Neural progenitor cell (in vitro differentiated cells): ENCODE results near the gene OPRL1. TPM values are rescaled to one million over a fixed set of nuclear protein-coding genes. Genes with fewer than 3 reads are reported as not detected.

Experiments used
- DNase-seq: peaks from one replicate; pipeline ENCODE4 v3.0.0-alpha.2; 2016; ENCODE audit warnings: low spot score
- H2AFZ ChIP-seq: fragments of 200-600 bp; sonication (generic); replicated peaks from 2 replicates; pipeline ENCODE4 v1.6.1; 2016; ENCODE audit warnings: antibody characterized with exemption
- H3F3A ChIP-seq: fragments of 200-600 bp; sonication (generic); 2 replicates; pipeline ENCODE4 v1.6.1; 2016; ENCODE audit warnings: antibody characterized with exemption, low read depth
- H3K27ac ChIP-seq: fragments of 200-600 bp; sonication (generic); 2 replicates; pipeline ENCODE4 v1.5.1; 2016; ENCODE audit warnings: mild to moderate bottlenecking
- H3K27me3 ChIP-seq: fragments of 200-600 bp; sonication (generic); 2 replicates; pipeline ENCODE4 v1.6.1; 2016; ENCODE audit warnings: mild to moderate bottlenecking, moderate library complexity
- H3K36me3 ChIP-seq: fragments of 200-600 bp; sonication (generic); 2 replicates; pipeline ENCODE4 v1.5.1; 2016
- H3K4me1 ChIP-seq: fragments of 200-600 bp; sonication (generic); 2 replicates; pipeline ENCODE4 v1.6.1; 2016; ENCODE audit warnings: mixed run types
- H3K4me2 ChIP-seq: fragments of 200-600 bp; sonication (generic); 2 replicates; pipeline ENCODE4 v1.6.1; 2016
- H3K4me3 ChIP-seq: fragments of 200-600 bp; sonication (generic); 2 replicates; pipeline ENCODE4 v1.5.1; 2016
- H3K79me2 ChIP-seq: fragments of 200-600 bp; sonication (generic); 2 replicates; pipeline ENCODE4 v1.6.1; 2016; ENCODE audit warnings: low read depth
- H3K9ac ChIP-seq: fragments of 200-600 bp; sonication (generic); 2 replicates; pipeline ENCODE4 v1.6.1; 2016
- H3K9me3 ChIP-seq: fragments of 200-600 bp; sonication (generic); 2 replicates; pipeline ENCODE4 v1.5.1; 2016; ENCODE audit warnings: low read depth
- H4K20me1 ChIP-seq: fragments of 200-600 bp; sonication (generic); 2 replicates; pipeline ENCODE4 v1.6.1; 2016; ENCODE audit warnings: low read depth
- H3K27ac Mint-ChIP-seq: 3 replicates; pipeline ENCODE4 v1.8.0; 2021; ENCODE audit warnings: mixed read lengths
- H3K27me3 Mint-ChIP-seq: 2 replicates; pipeline ENCODE4 v1.8.0; 2022; ENCODE audit warnings: low read depth, mild to moderate bottlenecking, inconsistent platforms, moderate library complexity, mixed read lengths; ENCODE audit not compliant: insufficient read depth
- H3K36me3 Mint-ChIP-seq: 3 replicates; pipeline ENCODE4 v1.8.0; 2021; ENCODE audit warnings: mixed read lengths
- H3K4me1 Mint-ChIP-seq: 3 replicates; pipeline ENCODE4 v1.8.0; 2021; ENCODE audit warnings: mixed read lengths
- H3K4me3 Mint-ChIP-seq: 3 replicates; pipeline ENCODE4 v1.8.0; 2021; ENCODE audit warnings: mild to moderate bottlenecking, moderate library complexity, mixed read lengths
- H3K9me3 Mint-ChIP-seq: 3 replicates; pipeline ENCODE4 v1.8.0; 2020; ENCODE audit warnings: mixed read lengths
- CTCF ChIP-seq: fragments of 200-600 bp; sonication (generic); IDR thresholded peaks from 2 replicates; pipeline ENCODE4 v1.5.1; 2017; ENCODE audit warnings: antibody characterized with exemption, mild to moderate bottlenecking
- EZH2 ChIP-seq: fragments of 200-600 bp; sonication (generic); IDR thresholded peaks from 2 replicates; pipeline ENCODE4 v1.6.1; 2017; ENCODE audit warnings: antibody characterized with exemption, mild to moderate bottlenecking, moderate library complexity
- EZH2phosphoT487 ChIP-seq: fragments of 200-600 bp; sonication (generic); IDR thresholded peaks from 2 replicates; pipeline ENCODE4 v1.6.1; 2017; ENCODE audit warnings: antibody characterized with exemption
- total RNA-seq: library from RNA; depleted of rRNA; stranded (reverse); fragments of >200 nt; gene quantifications from 2 replicates; pipeline ENCODE4 v1.2.3, GENCODE V29; 2015; ENCODE audit warnings: low replicate concordance

Gene OPRL1
- total RNA-seq, 1 donor from 2014 or later = 1.3 TPM

GRCh38 chr20:64065974-64066343 lies 13.9 kb upstream of the OPRL1 start:
- peaks cover 7% of the 10 kb centered on the region for H3K4me1 ChIP-seq
- peaks cover 4% of the 10 kb centered on the region for H3F3A ChIP-seq
- H3K27ac Mint-ChIP-seq = no peak overlapping the region
- H3K27me3 Mint-ChIP-seq = peaks cover 4% of the 10 kb centered on the region
- H3K9me3 Mint-ChIP-seq = no peaks in the 10 kb centered on the region
- no peak overlapping the region for H3K4me2 ChIP-seq
- H4K20me1 ChIP-seq = peaks cover 35% of the 10 kb centered on the region
- DNase-seq = no peak
- H2AFZ ChIP-seq = no peak overlapping the region
- H3K27me3 ChIP-seq = no peaks in the 10 kb centered on the region
- peaks cover 25% of the 10 kb centered on the region for H3K4me1 Mint-ChIP-seq
- no peaks in the 10 kb centered on the region for H3K9me3 ChIP-seq
- no peaks in the 10 kb centered on the region for H3K36me3 Mint-ChIP-seq
- no peak overlapping the region for H3K27ac ChIP-seq
- no peaks in the 10 kb centered on the region for H3K36me3 ChIP-seq
- H3K9ac ChIP-seq = no peak overlapping the region
- H3K79me2 ChIP-seq = peaks cover 9% of the 10 kb centered on the region
- TF ChIP-seq EZH2 = no peak
- TF ChIP-seq CTCF = no peak
- no peak for TF ChIP-seq EZH2phosphoT487
- H3K4me3 ChIP-seq = no peak overlapping the region
- H3K4me3 Mint-ChIP-seq = peak overlapping the region; percentile 50

GRCh38 chr20:64067005-64067632 lies 12.8 kb upstream of the OPRL1 start:
- Histone ChIP-seq H3K27me3 (no peaks in the 10 kb centered on the region), H3F3A (peaks cover 4% of the 10 kb centered on the region), H3K27ac (no peak overlapping the region), H3K9me3 (no peaks in the 10 kb centered on the region), H4K20me1 (peaks cover 35% of the 10 kb centered on the region), H3K36me3 (no peaks in the 10 kb centered on the region), H3K79me2 (peaks cover 9% of the 10 kb centered on the region), H3K4me3 (no peak overlapping the region), H2AFZ (no peak overlapping the region), H3K4me2 (no peak overlapping the region), H3K4me1 (peaks cover 7% of the 10 kb centered on the region), H3K9ac (no peak overlapping the region)
- Mint-ChIP-seq H3K27ac (peak overlapping the region; percentile 54), H3K9me3 (no peaks in the 10 kb centered on the region), H3K4me3 (no peak overlapping the region), H3K4me1 (peaks cover 22% of the 10 kb centered on the region), H3K27me3 (peaks cover 4% of the 10 kb centered on the region), H3K36me3 (no peaks in the 10 kb centered on the region)
- no peak for DNase-seq
- TF ChIP-seq EZH2phosphoT487 (no peak), CTCF (no peak), EZH2 (no peak)

- H3K4me3 ChIP-seq = no peak overlapping the region
- Mint-ChIP-seq H3K4me1 (peaks cover 20% of the 10 kb centered on the region), H3K36me3 (no peaks in the 10 kb centered on the region), H3K4me3 (no peak overlapping the region), H3K27me3 (peaks cover 4% of the 10 kb centered on the region), H3K27ac (no peak overlapping the region), H3K9me3 (no peaks in the 10 kb centered on the region)
- H2AFZ ChIP-seq = no peak overlapping the region
- no peaks in the 10 kb centered on the region for H3K27me3 ChIP-seq
- H3K4me1 ChIP-seq = peaks cover 7% of the 10 kb centered on the region
- H3K79me2 ChIP-seq = peaks cover 9% of the 10 kb centered on the region
- no peaks in the 10 kb centered on the region for H3K36me3 ChIP-seq
- H3K9ac ChIP-seq = no peak overlapping the region
- peaks cover 4% of the 10 kb centered on the region for H3F3A ChIP-seq
- H4K20me1 ChIP-seq = peaks cover 35% of the 10 kb centered on the region
- H3K9me3 ChIP-seq = no peaks in the 10 kb centered on the region
- H3K27ac ChIP-seq = no peak overlapping the region
- TF ChIP-seq EZH2phosphoT487 (no peak), CTCF (no peak), EZH2 (no peak)
- no peak overlapping the region for H3K4me2 ChIP-seq
- DNase-seq = no peak
Measured at GRCh38 chr20:64067733-64068307, 12.1 kb upstream of the OPRL1 start.
